Lower leg skin (tissue), 3 donors: ENCODE data around the gene KLRK1.
"Not testable (repeated sequence)": the region's sequence is repeated elsewhere in the genome, so short reads cannot be mapped to it uniquely, and the experiment has no call there.

Source experiments
- CTCF ChIP-seq, 3 donors: fragments of 450-650 bp; IDR thresholded peaks; one replicate each; pipeline ENCODE4 v1.5.1; 2016; ENCODE audit warnings: antibody characterized with exemption in 3 of 3, mild to moderate bottlenecking in 3 of 3, moderate library complexity in 2 of 3
- POLR2A ChIP-seq, 2 donors: fragments of 450-650 bp; IDR thresholded peaks; one replicate each; pipeline ENCODE4 v1.6.1; 2016 to 2017; ENCODE audit warnings: antibody characterized with exemption in 2 of 2, mild to moderate bottlenecking in 1 of 2, moderate library complexity in 1 of 2

DNA sequence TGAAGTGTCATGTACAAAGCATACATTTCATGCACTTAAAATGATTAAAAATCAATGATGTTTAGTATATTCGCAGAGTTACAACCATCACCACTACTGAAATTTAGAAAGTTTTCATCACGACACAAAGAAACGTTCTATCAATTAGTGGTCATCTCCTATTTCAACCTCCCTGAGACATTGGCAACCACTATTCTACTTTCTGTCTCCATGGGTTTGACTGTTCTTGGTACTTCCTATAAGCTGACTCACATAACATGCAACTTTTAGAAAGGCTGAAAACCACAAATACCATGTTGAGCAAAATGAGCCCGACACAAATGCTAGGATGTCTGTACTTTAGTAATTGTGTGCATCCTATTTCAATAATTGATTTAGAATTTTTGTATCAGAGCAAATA is 40.8 kb upstream of the KLRK1 start:
- not testable (repeated sequence) for TF ChIP-seq CTCF, POLR2A (IDR thresholded peaks at IDR 0.05)
